NCI-H2081 (cell line): ENCODE results near the gene GPR180.
A peak's percentile ranks its signal among the peaks of the same experiment; 100 is the strongest.

Experiments
- DNase-seq, 2 experiments: peaks; one replicate each; lab custom pipeline; 2025; lab: John Stamatoyannopoulos, UW

Gene GPR180

DNA sequence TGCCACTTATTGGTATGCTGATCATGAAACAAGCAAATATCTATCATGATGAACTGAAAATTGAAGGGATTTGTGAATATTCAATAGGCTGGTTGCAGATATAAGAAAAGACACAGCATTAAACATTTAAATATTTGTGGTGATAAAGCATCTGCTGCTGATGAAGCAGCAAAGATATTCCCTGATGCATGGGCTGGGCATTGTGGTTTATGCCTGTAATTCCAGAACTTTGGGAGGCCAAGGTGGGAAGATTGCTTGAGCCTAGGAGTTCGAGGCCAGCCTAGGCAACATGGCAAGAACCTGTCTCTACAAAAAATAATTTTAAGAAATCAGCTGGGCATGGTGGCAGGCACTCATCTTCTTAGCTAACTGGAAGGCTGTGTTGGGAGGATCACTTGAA lies 54.5 kb downstream of the GPR180 start:
- DNase-seq: no peak

DNA sequence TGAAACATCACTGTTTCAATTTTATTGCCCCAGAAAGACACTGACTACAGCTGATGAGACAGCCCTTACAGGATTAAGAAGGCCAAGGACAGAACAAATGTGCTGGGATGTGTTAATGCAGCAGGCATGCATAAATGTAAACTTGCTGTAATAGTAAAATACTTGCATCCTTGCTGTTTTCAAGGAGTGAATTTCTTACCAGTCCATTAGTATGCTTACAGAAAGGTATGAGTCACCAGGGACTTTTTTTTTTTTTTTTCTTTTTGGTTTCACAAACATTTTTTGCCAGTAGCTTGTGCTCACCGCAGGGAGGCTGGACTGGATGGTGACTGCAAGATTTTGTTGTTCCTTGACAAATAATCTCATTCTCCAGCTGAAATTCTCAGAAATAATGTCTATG lies 55.1 kb downstream of the GPR180 start:
- no peak for DNase-seq

DNA sequence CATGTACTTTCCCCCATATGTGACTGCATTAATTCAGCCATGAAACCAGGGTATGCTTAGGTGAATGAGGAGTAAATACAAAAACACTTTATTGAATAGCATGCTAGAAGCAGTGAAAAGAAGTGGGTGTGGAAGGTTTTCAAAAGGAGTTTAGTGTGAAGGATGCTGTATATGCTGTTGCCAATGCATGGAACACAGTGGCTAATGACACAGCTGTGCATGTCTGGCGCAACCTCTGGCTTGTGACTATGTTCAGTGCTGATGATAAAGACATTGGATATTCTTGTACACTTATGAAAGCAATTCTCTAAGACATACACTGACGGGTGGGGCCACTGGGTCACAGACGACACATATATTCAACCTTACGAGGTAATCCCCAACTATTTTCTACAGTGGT lies 55.5 kb downstream of the GPR180 start:
- DNase-seq: no peak

DNA sequence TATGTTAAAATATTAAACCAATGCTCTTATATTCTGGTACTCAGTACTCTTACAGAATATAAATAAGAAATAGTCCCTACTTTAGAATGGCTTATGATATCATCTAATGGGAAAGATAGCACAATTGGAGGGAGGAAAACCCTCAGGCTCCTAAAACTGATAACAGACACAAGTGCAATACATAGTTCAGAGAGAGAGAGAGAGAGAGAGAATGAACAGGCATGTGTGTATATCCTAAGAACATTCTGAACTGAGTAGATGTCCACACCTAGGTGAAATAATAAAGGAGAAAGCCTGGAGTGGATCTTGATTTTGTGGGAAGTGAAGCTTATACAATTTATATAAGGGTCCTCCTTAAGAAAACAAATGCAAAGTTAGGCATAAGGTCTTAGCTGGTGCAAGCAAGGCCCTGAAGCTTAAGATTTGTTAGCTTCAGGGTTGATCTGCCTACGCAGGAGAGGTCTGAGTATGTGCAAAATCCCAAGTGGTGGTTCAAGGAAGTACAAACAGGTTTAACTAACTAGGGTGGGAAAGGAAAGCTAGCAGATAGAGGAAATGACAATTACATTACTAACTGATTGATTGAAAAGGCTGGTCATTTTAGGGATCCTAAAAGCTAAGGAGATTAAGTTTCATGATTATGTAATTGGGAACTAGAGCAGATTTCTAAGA lies 57.4 kb downstream of the GPR180 start:
- no peak for DNase-seq

- no peak for DNase-seq
These were observed 57.9 kb downstream of the GPR180 start for GRCh38 chr13:94659598-94659946.

DNA sequence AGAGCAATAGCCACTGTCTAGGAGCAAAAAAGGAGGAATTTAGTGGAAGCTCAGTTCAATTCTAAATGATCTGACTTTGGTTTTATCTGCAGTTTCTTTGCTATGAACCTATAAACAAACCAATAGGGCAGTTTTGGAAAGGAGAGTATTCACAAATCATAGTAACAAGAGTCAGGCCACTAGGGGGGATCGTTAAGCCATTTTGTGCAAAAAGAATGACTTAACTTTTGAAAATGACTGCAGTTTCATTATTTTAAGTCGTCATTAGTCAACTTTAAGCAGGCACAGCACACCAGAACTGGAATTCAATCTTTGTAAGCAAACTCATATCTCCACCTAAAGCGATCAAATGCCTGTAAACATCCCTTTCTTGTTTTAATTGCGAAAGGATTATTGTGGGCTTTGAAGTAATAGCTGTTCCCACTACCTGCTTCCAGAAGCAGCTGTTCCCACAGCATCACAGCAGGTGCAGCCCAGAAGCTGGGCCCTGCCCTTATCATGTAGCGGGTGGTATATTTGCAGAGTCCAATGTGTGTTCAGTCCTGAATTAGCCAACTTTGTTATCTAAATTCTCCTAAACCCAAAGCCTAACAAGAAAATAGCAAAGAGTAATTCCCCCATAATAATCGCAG lies 59.2 kb downstream of the GPR180 start:
- peak in 1 of 2 experiments; percentile 57 for DNase-seq

GRCh38 chr13:94661406-94661805 lies 59.7 kb downstream of the GPR180 start:
- no peak for DNase-seq

DNA sequence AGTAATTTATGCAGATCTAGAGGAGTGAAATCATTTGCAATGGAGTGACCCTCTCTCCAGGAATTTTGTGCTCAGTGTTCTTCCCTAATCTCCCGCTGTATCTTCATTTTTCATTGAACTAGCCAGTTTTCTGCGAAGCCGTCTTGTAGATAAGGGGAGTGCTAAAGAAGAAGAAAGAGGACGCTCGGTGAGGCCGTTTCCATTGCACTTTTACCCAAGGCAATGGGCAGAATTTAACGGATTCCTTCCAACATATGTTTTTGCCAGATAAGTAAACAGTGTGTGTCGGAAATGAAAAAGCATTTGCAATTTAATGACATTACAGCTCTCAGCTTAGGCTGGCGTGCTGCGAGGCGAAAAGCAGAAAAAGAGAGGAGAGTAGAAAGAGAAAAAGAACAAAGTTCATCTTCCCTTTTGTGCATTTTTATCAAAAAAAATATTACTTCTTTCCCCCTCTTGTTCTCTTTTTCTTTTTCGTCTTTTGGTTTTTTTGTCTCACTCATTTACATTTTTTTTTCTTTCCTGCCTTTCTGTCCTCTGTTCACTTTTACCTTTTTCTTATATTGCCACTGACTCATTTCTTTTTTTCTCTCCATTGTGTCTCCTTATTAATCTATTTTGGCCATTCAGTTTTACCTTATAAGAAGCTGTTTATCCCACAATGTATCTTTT lies 60.8 kb downstream of the GPR180 start:
- no peak for DNase-seq

- no peak for DNase-seq
These were observed 63.2 kb downstream of the GPR180 start for GRCh38 chr13:94664889-94665288.

- no peak for DNase-seq
These were observed 64.4 kb downstream of the GPR180 start for GRCh38 chr13:94666065-94666464.

GRCh38 chr13:94667190-94667589 lies 65.5 kb downstream of the GPR180 start:
- no peak for DNase-seq

DNA sequence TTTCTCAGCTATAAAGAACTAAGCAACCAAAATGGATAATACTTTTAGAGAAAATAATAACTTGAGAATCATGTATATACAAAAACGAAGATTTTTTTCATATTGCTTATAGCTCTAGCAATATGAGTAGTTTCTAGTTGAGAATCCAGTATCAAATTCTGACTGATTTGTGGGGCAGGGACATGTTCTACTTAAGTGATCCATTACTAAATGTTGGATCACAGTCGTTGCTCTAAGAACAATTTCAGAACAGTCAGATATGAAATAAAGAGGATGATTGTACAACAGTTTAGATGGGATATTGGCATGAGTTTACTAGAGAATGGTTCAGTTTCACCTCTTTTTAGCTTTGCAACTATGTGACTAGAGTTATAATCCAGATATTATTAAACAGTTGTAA lies 70.7 kb downstream of the GPR180 start:
- no peak for DNase-seq

DNA sequence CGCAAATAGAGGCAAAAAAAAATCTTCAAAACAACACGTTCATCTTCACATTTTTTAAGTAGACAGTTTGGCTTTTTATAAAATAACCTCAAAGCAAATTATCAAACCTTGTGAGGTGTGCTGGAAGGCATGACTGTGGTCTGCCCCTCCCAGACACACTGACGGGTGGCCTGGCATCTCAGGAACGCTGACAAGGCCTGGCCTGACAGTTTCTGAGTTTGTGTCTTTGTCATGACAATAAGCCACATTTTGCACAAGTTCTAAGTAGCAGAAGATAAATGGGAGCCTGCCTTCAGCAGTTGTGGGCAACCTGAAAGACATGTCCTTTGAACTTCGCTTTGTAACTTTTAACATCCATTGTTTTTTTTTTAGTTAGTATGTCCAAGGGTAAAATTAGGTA lies 72.2 kb downstream of the GPR180 start:
- DNase-seq: no peak

- peak; percentile 62 to 70 for DNase-seq
These were observed 73.1 kb downstream of the GPR180 start for GRCh38 chr13:94674609-94675348.

GRCh38 chr13:94677799-94678198 lies 76.1 kb downstream of the GPR180 start:
- DNase-seq: no peak

DNA sequence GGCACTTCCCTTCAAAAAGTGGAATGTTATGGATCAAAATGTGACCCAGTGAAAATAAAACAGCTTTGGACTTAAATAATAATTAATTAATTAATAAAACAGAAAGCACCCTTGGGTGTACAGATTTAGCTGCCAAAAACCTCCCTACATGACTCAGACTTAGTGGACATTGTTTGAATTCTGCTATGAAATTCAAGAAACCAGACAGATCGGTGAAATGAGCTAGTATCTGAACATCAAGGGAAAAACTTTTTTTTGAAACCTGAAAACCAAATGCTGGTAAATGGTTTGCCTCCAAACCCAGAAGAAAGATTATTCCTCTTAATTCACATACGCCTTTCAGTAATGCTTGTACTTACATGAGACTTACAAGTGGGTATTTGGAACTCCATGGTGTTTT lies 77.2 kb downstream of the GPR180 start:
- no peak for DNase-seq

DNA sequence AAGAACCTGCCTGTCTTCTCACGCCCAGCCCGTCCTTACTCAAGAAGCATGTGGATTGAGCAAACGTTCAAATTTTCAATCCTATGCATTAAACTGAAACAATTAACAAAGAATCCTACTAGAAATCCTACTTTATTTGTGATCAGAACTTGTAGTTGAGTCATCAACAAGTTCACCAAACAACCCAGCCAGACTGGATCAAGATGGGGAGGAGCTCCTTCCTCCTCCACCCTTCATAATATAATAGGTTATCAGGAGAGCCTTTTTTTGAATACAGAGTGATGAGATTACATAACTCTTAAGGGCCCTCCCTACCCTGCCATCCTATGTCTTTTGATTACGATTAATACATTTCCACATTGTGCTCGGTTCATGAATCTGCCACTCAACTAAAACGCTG lies 78.0 kb downstream of the GPR180 start:
- no peak for DNase-seq

DNA sequence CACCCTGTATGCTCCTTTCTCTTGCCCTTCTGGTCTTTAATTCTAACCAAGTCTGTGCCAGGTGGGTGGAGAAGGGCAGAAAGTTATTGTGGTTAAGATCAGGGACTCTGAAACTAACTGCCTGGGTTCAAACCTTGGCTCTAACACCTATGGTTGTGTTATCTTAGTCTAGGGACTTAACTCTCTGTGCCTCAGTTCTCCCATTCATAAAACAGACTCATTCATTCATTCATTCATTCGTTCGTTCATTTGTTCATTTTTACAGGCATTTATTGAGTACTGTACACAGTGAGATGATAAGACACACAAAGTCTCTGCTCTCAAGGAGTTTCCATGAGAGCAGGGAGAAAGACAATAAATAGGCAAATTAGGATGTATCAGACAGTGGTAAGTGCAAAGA lies 80.6 kb downstream of the GPR180 start:
- DNase-seq: no peak

- DNase-seq: no peak
These were observed 81.8 kb downstream of the GPR180 start for GRCh38 chr13:94683409-94683808.
